COLO668 (cell line): ENCODE data around the gene LMNA.

Experiments used
- DNase-seq: peaks from one replicate; lab custom pipeline; 2025; ENCODE audit not compliant: unreplicated experiment; lab: John Stamatoyannopoulos, UW

The LMNA gene

GRCh38 chr1:156081917-156082308 is 32.6 kb upstream of the LMNA start:
- no peak for DNase-seq

GRCh38 chr1:156082309-156083091 is 32.0 kb upstream of the LMNA start, which contains the start of gene MEX3A:
TSS of gene MEX3A (minus strand) at chr1:156082465. CDS start at chr1:156081998, 467 bp downstream.
- DNase-seq = peak; percentile 80

- no peak for DNase-seq
These were observed 30.4 kb upstream of the LMNA start for GRCh38 chr1:156083800-156084790.

GRCh38 chr1:156086256-156086662 is 28.3 kb upstream of the LMNA start:
- no peak for DNase-seq

GRCh38 chr1:156089704-156090103 is 24.8 kb upstream of the LMNA start:
- DNase-seq = no peak

DNA sequence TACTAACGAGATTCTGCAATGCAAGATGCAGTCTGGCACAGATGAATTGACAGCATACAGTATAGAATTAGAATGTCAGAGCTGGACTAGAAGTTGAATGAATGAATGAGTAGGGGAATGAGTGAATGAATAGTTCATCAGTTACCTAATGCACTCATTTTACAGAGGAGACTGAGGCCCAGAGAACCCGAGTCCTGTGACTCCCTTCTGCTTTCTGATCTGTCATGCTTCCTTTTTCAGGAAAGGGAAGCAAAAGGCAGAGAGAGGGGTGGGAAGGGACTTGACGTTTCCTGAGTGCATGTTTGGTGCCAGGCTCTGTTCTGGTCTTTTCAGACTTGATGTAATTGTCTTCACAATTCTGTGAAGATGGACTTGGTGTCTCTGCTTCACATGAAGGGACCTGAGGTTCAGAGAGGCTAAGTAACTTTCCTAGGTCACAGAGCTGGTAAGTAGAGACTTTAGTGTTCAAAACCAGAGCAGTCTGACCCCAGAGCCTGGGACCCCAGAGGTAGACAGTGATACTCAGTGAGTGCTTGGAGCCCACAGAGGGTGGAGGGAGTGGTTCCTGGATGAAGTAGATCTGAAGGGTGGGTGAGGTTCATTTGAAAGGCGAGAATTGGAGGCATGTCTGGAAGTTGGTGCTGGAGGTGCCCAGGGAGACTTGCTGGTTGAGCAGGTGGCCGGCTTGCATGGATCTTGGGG is 24.2 kb upstream of the LMNA start:
- DNase-seq = no peak

- DNase-seq = peak; percentile 95
These were observed 23.7 kb upstream of the LMNA start for GRCh38 chr1:156090840-156091188.

- DNase-seq = no peak
These were observed 22.9 kb upstream of the LMNA start for GRCh38 chr1:156091610-156092009.

DNA sequence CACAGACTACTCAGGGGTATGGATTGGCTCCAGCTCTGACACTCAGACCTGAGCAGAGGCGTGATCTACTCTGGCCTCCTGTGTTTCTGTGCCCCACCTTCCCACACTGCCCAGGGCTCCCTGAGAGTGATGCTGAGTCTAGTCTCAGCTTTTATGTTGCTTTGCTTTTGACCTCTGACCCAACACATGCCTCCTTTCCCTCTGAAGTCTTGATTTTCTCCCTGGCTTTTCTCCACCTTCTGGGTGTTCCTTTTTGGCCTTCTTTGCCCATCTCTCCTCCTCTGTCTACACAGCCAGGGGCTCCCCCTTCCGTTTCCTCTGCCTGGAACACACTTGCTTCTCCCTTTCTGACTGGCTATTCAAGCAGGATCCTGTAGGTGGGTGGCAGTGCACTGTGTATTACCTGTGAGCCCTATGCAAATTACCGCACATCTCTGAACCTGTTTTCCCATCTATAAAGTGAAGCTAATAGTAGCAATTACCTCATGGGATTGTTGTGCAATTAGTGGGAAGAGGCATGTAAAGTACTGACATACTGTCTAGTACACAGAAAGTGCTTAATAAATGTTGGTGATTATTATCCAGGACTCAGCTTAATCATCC is 18.5 kb upstream of the LMNA start:
- no peak for DNase-seq

DNA sequence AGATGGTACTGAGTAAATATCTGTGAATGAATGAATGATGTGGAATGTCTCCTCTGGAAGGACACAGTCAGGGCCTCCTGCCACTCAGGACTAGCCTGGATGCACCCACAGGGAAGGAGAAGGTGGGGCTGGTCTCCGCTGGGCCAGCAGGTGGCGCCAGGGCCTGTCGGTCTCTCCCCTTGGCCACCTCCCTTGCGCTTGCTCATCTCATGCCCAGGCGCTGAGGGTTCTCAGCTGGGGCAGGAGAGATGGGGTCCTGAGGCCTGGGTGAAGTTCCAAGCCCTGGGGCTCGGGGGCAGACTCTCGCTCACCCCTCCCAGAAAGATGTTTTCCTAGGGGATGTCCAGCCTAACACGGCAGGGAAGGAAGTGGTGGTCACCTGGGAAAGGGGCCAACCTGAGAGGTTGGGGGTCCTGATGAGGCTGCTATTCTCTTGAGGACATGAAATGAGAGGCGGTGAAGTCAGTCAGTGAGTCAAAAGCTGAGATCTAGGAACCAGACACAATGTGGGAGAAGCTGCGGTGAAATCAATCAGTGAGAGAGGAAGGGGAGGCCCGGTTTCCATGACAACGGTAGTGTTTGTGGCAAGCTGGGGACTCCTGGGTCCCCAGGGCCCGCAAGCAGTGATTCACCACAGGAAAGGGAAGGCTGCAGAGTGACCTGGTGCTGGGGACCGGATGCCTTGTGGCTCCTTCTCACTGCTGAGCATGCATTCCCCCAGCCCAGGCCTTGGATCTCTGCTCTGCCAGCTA is 17.7 kb upstream of the LMNA start:
- peak; percentile 89 for DNase-seq

DNA sequence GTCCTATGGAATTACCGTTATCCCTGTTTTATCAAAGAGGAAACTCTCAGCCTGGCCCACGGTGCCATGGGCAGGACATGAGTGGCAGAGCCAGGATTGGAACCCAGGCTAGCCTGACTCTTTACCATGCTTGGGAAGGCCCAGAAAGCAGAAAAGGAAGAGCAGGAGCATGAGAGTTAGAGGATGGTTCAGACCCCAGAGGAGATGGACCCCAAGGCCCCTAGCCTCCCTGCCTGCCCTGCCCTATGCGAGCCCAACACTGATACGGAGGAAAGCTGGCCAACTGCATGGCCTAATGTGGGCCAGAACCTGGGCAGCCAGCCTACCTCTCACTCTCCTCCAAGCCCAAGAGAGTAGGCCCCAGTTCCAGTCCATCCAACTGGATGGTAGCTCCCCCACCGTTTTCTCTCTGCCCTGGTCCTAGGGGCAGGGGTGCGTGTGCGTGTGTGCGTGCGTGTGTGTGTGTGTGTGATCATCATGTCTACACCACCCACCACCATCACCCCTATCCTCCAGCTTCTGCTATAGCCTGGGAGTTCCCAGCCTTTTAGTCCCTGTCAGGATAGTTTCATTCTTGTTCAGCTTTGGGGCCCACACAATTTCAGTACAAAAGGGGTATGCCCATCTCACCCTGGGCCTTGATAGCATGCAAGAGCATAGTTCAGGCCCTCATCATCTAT is 16.9 kb upstream of the LMNA start:
- no peak for DNase-seq

DNA sequence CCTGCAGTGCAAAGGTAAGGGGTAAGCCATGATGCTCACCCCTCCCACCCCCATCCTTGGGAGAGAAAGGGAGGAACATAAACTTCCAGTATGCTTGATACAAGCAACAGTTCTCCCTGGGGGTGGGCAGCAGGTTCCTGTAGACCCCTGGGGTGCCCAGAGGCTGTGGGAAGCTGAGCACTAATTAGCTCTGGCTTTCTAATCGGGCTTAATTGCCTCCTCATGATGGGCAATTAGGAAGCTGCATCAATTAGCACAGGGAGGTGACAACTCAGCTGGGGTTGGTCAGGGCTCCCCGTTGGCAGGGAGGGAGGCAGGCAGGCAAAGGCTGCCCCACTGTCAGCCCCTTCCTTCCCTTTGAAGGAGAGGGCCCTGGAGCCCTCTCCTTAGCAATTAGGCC is 15.7 kb upstream of the LMNA start:
- no peak for DNase-seq

- no peak for DNase-seq
These were observed 15.2 kb upstream of the LMNA start for GRCh38 chr1:156099282-156099681.

DNA sequence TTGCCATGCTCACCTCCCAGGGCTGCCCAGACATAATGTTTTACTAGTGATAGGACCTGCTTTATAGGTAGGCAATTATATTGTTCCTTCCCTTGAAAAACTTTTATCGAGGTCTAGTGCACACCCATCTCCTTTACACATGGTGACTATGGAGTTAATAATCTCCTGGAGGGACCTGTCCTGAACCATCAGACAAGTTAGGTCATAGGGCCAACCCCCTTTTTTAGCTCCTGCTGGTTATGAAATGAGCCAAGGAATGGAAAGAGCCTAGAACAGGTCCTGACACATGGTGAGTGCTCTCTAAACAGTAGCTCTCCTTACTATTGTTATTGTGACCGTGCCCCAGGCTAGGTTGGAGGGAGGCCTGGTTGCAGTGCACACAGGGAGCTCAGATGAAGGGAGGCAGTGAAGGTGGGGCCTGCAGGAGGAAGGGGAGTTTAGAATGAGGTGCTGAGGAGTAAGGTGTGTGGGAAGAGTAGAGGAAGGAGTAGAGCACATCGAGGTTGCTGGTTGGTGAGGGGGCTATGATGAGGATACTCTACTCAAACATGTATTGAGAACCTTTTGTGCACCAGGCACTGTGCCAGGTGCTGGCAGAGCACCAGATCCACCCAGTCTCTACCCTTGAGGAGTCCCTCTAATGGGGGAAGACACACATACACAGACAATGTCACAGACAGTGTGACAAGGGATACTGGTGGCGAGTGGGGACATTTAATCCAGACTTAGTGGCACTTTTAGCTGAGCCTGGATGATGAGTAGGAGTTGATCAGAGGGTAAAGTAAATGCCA is 14.1 kb upstream of the LMNA start:
- no peak for DNase-seq

DNA sequence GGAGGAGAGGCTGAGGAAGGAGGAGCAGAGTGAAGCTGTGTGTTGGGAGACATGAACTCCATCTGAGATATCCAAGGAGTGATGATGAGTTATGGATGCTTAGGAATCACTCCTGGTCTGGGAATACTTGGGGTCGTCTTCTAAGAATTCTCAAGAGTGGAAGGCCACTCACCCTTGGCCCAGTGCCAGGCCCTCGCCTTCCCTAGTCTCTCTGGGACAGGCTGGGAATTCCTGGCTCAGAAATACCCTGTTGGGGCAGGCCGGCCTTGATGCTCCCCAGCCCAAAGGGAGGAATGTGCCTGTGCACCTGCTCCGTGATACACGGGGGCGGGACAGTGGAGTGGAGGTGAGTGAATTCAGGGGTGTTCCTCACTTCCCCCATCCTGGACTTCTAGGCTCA is 12.6 kb upstream of the LMNA start:
- no peak for DNase-seq

DNA sequence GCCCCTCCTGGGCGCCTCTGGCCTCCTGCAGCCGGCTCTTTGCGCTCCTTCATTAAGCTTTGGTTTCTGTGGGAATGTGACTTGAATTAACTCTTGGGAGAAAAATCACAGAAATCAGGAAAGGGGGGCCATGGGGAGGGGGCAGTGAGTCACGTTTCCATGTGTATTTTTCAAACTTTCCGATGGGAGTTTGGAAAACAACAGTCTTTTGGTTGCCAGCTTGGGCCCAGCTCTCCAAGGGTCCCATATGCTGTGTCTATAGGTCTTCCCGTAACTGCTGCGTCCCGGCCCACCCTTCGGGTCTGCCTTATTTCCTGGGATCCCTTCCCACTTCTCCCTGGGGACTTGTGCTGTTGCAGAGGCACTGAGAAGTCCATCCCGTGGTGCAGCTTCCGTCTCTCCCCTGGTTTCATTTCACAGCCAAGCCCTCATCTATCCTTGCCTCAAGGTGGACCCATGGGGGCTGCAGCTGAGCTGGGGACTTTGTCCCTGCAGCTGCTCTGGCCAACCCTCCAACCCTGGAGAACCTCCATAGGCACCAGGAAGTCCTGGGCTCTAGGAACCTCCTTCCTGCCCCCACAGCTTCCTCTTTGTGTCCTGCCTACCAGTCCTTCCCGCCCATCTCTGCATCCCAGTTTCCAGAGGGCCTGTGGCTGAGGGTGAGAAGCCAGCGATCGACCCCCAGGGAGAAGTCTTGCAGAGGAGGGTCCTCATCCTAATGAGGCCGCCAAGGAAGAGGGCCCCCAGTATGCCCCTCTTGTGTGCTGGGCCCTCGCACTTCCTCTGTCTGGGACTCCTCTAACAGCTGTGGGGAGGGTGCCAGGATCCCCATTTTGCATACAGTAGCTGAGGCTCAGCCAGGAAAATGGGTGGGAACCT is 11.6 kb upstream of the LMNA start:
- peak; percentile 27 for DNase-seq

DNA sequence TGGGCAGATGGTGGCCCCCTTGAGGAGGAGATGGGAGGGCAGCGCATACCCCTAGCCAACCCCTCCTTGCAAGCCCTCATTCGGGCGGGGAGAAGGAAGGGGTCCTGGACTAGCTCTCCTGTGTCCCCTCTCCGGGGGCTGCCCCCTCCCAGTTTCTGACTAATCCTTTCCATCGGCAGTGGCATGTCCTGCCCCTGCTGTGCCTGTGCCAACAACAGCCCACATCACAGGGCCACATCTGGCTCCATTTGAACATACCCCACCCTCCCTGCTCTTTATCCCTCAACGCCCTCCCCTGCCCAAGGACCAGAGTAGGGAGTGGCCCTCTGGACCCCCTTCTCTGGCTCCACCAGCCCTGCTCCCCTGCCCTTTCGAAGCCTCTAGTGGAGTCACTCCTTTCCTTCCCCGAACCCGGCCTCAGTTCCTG is 11.0 kb upstream of the LMNA start:
- DNase-seq = no peak
